Naive thymus-derived CD4-positive, alpha-beta T cell (primary cell): ENCODE measurements around the gene LIPF. TPM values are rescaled to one million over a fixed set of nuclear protein-coding genes. Genes with fewer than 3 reads are reported as not detected.

Experiments used
- ATAC-seq: fragments of 150-1000 bp; cut with Tn5 transposase; 2 replicates; pipeline ENCODE4 v1.10.0; 2021; ENCODE audit warnings: mild to moderate bottlenecking, moderate library complexity
- CTCF ChIA-PET: fragments of 350-600 bp; sonication (Branson Sonifier 250); formaldehyde crosslinking; loops from one replicate; lab custom pipeline; 2021; ENCODE audit warnings: antibody characterized with exemption; lab: Charles Lee
- POLR2A ChIA-PET: fragments of 350-600 bp; sonication (Branson Sonifier 250); formaldehyde crosslinking; loops from one replicate; lab custom pipeline; 2021; ENCODE audit warnings: antibody characterized with exemption, inconsistent platforms; lab: Charles Lee
- DNase-seq, 9 donors: peaks; one replicate each; pipeline versions ENCODE4 v3.0.0 to v3.0.0-alpha.2; 2020 to 2022; ENCODE audit warnings: mixed read lengths in 1 of 9
- H3K27ac ChIP-seq: one replicate; pipeline ENCODE4 v1.7.0; 2013; ENCODE audit warnings: mild to moderate bottlenecking, low read depth, low read length, moderate library complexity
- H3K27me3 ChIP-seq, 2 donors: one replicate each; pipeline ENCODE4 v1.7.0; 2013; ENCODE audit warnings: low read length in 2 of 2, mild to moderate bottlenecking in 2 of 2, moderate library complexity in 2 of 2; ENCODE audit not compliant: control insufficient read depth in 2 of 2, insufficient read depth in 2 of 2
- H3K36me3 ChIP-seq, 3 experiments: 1 replicate in 2 of 3; 2 replicates in 1 of 3; pipeline ENCODE4 v1.7.0; 2013; ENCODE audit warnings: low read length in 3 of 3, mild to moderate bottlenecking in 3 of 3, moderate library complexity in 1 of 3; ENCODE audit not compliant: insufficient read depth in 3 of 3, control insufficient read depth in 2 of 3
- H3K4me1 ChIP-seq, 2 donors: one replicate each; pipeline ENCODE4 v1.7.0; 2013; ENCODE audit warnings: low read length in 2 of 2, mild to moderate bottlenecking in 2 of 2, moderate library complexity in 1 of 2; ENCODE audit not compliant: control insufficient read depth in 2 of 2, insufficient read depth in 2 of 2
- H3K4me3 ChIP-seq: 2 replicates; pipeline ENCODE4 v1.7.0; 2013; ENCODE audit warnings: mild to moderate bottlenecking, low read length
- H3K9me3 ChIP-seq, 3 experiments: 1 replicate in 2 of 3; 2 replicates in 1 of 3; pipeline ENCODE4 v1.7.0; 2013; ENCODE audit warnings: low read length in 3 of 3; ENCODE audit not compliant: control insufficient read depth in 2 of 3
- H3K27ac Mint-ChIP-seq, 9 donors: one replicate each; pipeline ENCODE4 v1.8.0; 2020 to 2022; ENCODE audit warnings: mixed read lengths in 9 of 9, mild to moderate bottlenecking in 8 of 9, moderate library complexity in 5 of 9, inconsistent platforms in 2 of 9
- H3K27me3 Mint-ChIP-seq, 5 donors: one replicate each; pipeline ENCODE4 v1.8.0; 2021 to 2022; ENCODE audit warnings: mixed read lengths in 5 of 5, mild to moderate bottlenecking in 1 of 5
- H3K36me3 Mint-ChIP-seq, 5 donors: one replicate each; pipeline ENCODE4 v1.8.0; 2020 to 2022; ENCODE audit warnings: mixed read lengths in 5 of 5, mild to moderate bottlenecking in 3 of 5, inconsistent platforms in 1 of 5
- H3K4me1 Mint-ChIP-seq, 7 donors: one replicate each; pipeline ENCODE4 v1.8.0; 2020 to 2022; ENCODE audit warnings: mixed read lengths in 7 of 7, mild to moderate bottlenecking in 3 of 7, inconsistent platforms in 1 of 7
- H3K4me3 Mint-ChIP-seq, 10 donors: one replicate each; pipeline ENCODE4 v1.8.0; 2020 to 2022; ENCODE audit warnings: mild to moderate bottlenecking in 10 of 10, mixed read lengths in 10 of 10, moderate library complexity in 6 of 10, inconsistent platforms in 2 of 10
- H3K9me3 Mint-ChIP-seq, 11 donors: one replicate each; pipeline ENCODE4 v1.8.0; 2020 to 2022; ENCODE audit warnings: mixed read lengths in 11 of 11, mild to moderate bottlenecking in 4 of 11, inconsistent platforms in 1 of 11, moderate library complexity in 1 of 11
- intact Hi-C, 2 donors: fragments of 100-400 bp; cut with micrococcal nuclease; formaldehyde crosslinking; loops; one replicate each; pipeline ENCODE4 v1.15.1; 2023
- polyA plus RNA-seq, 2 donors: library from polyadenylated mRNA; unstranded; fragments of 300-500 nt; fragmentation: Illumina TruSeq; gene quantifications; one replicate each; pipeline ENCODE4 v1.2.3, GENCODE V29; 2021
- total RNA-seq, 6 experiments: library from RNA in 5 of 6; stranded (reverse) in 5 of 6; gene quantifications; 1 replicate in 5 of 6; 2 replicates in 1 of 6; pipeline ENCODE4 v1.2.3 and lab custom pipeline; 2021 to 2026

LIPF gene
- total and polyA plus RNA-seq, 7 experiments from 2014 or later = not detected

GRCh38 chr10:88668465-88668864, 4.2 kb downstream of the LIPF start:
- Mint-ChIP-seq H3K36me3 (no peaks in the 10 kb centered on the region), H3K27ac (no peak overlapping the region), H3K27me3 (peaks cover 0 to 10% (median 0%) of the 10 kb centered on the region in 5 donors), H3K9me3 (no peaks in the 10 kb centered on the region), H3K4me1 (peaks cover 0 to 5% (median 0%) of the 10 kb centered on the region in 7 donors), H3K4me3 (no peak overlapping the region)
- intact Hi-C loops = no loop called here
- Histone ChIP-seq H3K4me3 (no peak overlapping the region), H3K4me1 (no peaks in the 10 kb centered on the region), H3K9me3 (no peaks in the 10 kb centered on the region), H3K36me3 (no peaks in the 10 kb centered on the region), H3K27me3 (no peaks in the 10 kb centered on the region), H3K27ac (no peak overlapping the region)
- ChIA-PET CTCF (no interaction called here), POLR2A (no interaction called here)
- DNase-seq = no peak
- ATAC-seq = no peak

- POLR2A ChIA-PET = no interaction called here
- H3K9me3 Mint-ChIP-seq = no peaks in the 10 kb centered on the region
- H3K9me3 ChIP-seq = no peaks in the 10 kb centered on the region
Observed at GRCh38 chr10:88670497-88670896, 6.3 kb downstream of the LIPF start.

GRCh38 chr10:88672041-88672440, 7.8 kb downstream of the LIPF start:
- intact Hi-C loops = no loop called here
- Histone ChIP-seq H3K4me1 (no peaks in the 10 kb centered on the region), H3K27ac (no peak overlapping the region), H3K4me3 (no peak overlapping the region), H3K9me3 (no peaks in the 10 kb centered on the region), H3K36me3 (no peaks in the 10 kb centered on the region), H3K27me3 (no peaks in the 10 kb centered on the region)
- H3K36me3 Mint-ChIP-seq = no peaks in the 10 kb centered on the region
- DNase-seq (no peak), ATAC-seq (no peak)
- ChIA-PET CTCF (no interaction called here), POLR2A (no interaction called here)
- H3K9me3 Mint-ChIP-seq = no peaks in the 10 kb centered on the region
- peaks cover 0 to 15% (median 0%) of the 10 kb centered on the region in 5 donors for H3K27me3 Mint-ChIP-seq
- no peak overlapping the region for H3K4me3 Mint-ChIP-seq
- peaks cover 0 to 5% (median 0%) of the 10 kb centered on the region in 7 donors for H3K4me1 Mint-ChIP-seq
- no peak overlapping the region for H3K27ac Mint-ChIP-seq

More at GRCh38 chr10:88670497-88670896, 6.3 kb downstream of the LIPF start:
- ATAC-seq (no peak), DNase-seq (no peak)
- peaks cover 0 to 13% (median 0%) of the 10 kb centered on the region in 5 donors for H3K27me3 Mint-ChIP-seq
- Histone ChIP-seq H3K27ac (no peak overlapping the region), H3K27me3 (no peaks in the 10 kb centered on the region), H3K4me1 (no peaks in the 10 kb centered on the region), H3K4me3 (no peak overlapping the region), H3K36me3 (no peaks in the 10 kb centered on the region)
- H3K4me3 Mint-ChIP-seq = no peak overlapping the region
- no peak overlapping the region for H3K27ac Mint-ChIP-seq
- intact Hi-C loops = no loop called here
- CTCF ChIA-PET = no interaction called here
- peaks cover 0 to 5% (median 0%) of the 10 kb centered on the region in 7 donors for H3K4me1 Mint-ChIP-seq
- no peaks in the 10 kb centered on the region for H3K36me3 Mint-ChIP-seq

GRCh38 chr10:88676283-88677060, 12.2 kb downstream of the LIPF start:
- Mint-ChIP-seq H3K27me3 (peaks cover 0 to 20% (median 0%) of the 10 kb centered on the region in 5 donors), H3K4me1 (no peaks in the 10 kb centered on the region), H3K9me3 (no peaks in the 10 kb centered on the region), H3K4me3 (no peak overlapping the region), H3K27ac (no peak overlapping the region), H3K36me3 (no peaks in the 10 kb centered on the region)
- no peak overlapping the region for H3K27ac ChIP-seq
- H3K27me3 ChIP-seq = no peaks in the 10 kb centered on the region
- ChIA-PET CTCF (interaction anchor here (1.7 kb wide), 1 partner anchor 12 kb away, joined by 6 read pairs; no protein-coding TSS in a partner anchor), POLR2A (no interaction called here)
- H3K9me3 ChIP-seq = no peaks in the 10 kb centered on the region
- intact Hi-C loops = no loop called here
- ATAC-seq (no peak), DNase-seq (no peak)
- H3K4me3 ChIP-seq = no peak overlapping the region
- no peaks in the 10 kb centered on the region for H3K36me3 ChIP-seq
- H3K4me1 ChIP-seq = no peaks in the 10 kb centered on the region

- ChIA-PET CTCF (no interaction called here), POLR2A (no interaction called here)
- H3K27me3 Mint-ChIP-seq = peaks cover 9 to 25% (median 12%) of the 10 kb centered on the region in 5 donors
- DNase-seq = no peak
- no peak overlapping the region for H3K27ac ChIP-seq
- no peak overlapping the region for H3K27ac Mint-ChIP-seq
- H3K4me3 Mint-ChIP-seq = no peak overlapping the region
- H3K36me3 ChIP-seq = no peaks in the 10 kb centered on the region
- no peaks in the 10 kb centered on the region for H3K9me3 ChIP-seq
- H3K4me1 ChIP-seq = no peaks in the 10 kb centered on the region
- ATAC-seq = no peak
- H3K27me3 ChIP-seq = no peaks in the 10 kb centered on the region
- H3K36me3 Mint-ChIP-seq = no peaks in the 10 kb centered on the region
- no peak overlapping the region for H3K4me3 ChIP-seq
- intact Hi-C loops = loop anchor here in 1 of 2 donors (10.0 kb wide), 1 partner anchor 184 kb away; no protein-coding TSS in a partner anchor
- no peaks in the 10 kb centered on the region for H3K4me1 Mint-ChIP-seq
- no peaks in the 10 kb centered on the region for H3K9me3 Mint-ChIP-seq
Observed at GRCh38 chr10:88680958-88681357, 16.7 kb downstream of the LIPF start.

GRCh38 chr10:88682491-88682890, 18.2 kb downstream of the LIPF start:
- Mint-ChIP-seq H3K4me1 (no peaks in the 10 kb centered on the region), H3K9me3 (no peaks in the 10 kb centered on the region), H3K27ac (no peak overlapping the region), H3K27me3 (peaks cover 7 to 27% (median 11%) of the 10 kb centered on the region in 5 donors), H3K36me3 (no peaks in the 10 kb centered on the region), H3K4me3 (no peak overlapping the region)
- Histone ChIP-seq H3K4me3 (no peak overlapping the region), H3K27ac (no peak overlapping the region), H3K9me3 (no peaks in the 10 kb centered on the region), H3K4me1 (no peaks in the 10 kb centered on the region), H3K27me3 (no peaks in the 10 kb centered on the region), H3K36me3 (no peaks in the 10 kb centered on the region)
- CTCF ChIA-PET = no interaction called here
- POLR2A ChIA-PET = no interaction called here
- DNase-seq = no peak
- intact Hi-C loops = loop anchor here in 1 of 2 donors (10.0 kb wide), 1 partner anchor 182 kb away; no protein-coding TSS in a partner anchor
- ATAC-seq = no peak
